HAP-1 (cell line): Measurements from ENCODE around the gene ZNF263.

ENCODE experiments used
- DNase-seq, 2 experiments: peaks; one replicate each; pipeline ENCODE4 v3.0.0-alpha.2; 2016 to 2020; ENCODE audit warnings: low spot score in 2 of 2
- H3K27me3 ChIP-seq: fragments of 250-450 bp; sonication (Bioruptor Pico); 2 replicates; pipeline ENCODE4 v1.5.1; 2020; ENCODE audit warnings: low read depth, mild to moderate bottlenecking, moderate library complexity
- H3K36me3 ChIP-seq: fragments of 250-450 bp; sonication (Bioruptor Pico); replicated peaks from 2 replicates; pipeline ENCODE4 v1.5.1; 2020; ENCODE audit warnings: mild to moderate bottlenecking
- H3K4me1 ChIP-seq: fragments of 250-450 bp; sonication (Bioruptor Pico); 2 replicates; pipeline ENCODE4 v1.5.1; 2020; ENCODE audit warnings: mild to moderate bottlenecking
- H3K4me3 ChIP-seq: fragments of 250-450 bp; sonication (Bioruptor Pico); 2 replicates; pipeline ENCODE4 v1.5.1; 2020; ENCODE audit warnings: mild to moderate bottlenecking, moderate library complexity
- H3K9me3 ChIP-seq: fragments of 250-450 bp; sonication (Bioruptor Pico); 2 replicates; pipeline ENCODE4 v1.5.1; 2020; ENCODE audit warnings: mild to moderate bottlenecking, moderate library complexity
- in situ Hi-C: fragments of 300-500 bp; cut with MboI; formaldehyde crosslinking; loops from 3 replicates; pipeline ENCODE4 v1.14.3; 2020; ENCODE audit warnings: low sequenced_read_pairs, inconsistent platforms, mixed read lengths

The ZNF263 gene

DNA sequence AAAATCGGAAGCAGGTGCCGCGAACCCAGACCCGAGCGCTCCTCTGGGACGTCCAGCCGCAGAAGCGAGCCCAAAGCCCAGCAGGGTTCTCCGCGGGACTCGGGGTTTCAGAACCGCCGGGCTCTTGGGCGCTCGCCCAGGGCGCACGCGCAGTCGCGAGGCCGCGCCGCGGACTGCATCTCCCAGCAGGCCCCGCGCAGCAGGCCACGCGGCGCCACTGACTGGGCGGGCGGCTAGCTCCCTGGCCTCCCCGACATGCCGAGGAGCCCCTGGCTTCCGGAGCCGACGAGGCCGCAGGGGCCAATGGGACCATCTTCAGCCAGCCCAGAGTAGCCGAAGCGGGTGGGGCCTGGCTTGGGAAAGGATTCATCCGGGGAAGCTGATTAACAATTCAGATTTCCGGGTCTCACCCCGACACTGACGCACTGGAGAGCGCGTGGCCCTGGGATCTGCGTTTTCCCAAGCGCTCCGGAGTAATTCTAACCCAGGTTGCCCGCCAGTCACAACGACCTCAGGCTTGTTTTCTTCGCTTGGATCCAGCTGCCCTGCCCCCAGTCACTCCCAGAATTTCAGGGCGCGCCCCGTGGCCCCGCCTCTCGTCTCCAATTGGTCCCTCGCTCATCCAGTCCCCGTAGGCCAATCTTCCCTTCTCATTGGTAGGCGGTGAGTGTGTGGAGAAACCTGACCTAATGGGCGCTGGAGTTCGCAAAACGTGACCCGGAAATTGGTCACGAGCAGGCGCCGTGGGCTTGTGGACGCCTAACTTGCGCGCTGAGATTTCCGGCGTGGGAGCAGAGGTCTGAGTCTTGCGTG is at the start of gene ZNF263:
Gene ZNF263 (plus strand): TSS at position 762 of the 813 bp plus-strand sequence. CDS start 328 bp downstream, outside the sequence.
- DNase-seq, result peak; percentile 96 to 97
- Histone ChIP-seq H3K9me3 (0 out of 2 replicates have a peak, but pooled peaks cover 4% of the 10 kb centered on the region), H3K27me3 (peaks cover 3% of the 10 kb centered on the region; the same call in 1 of the 2 replicates), H3K4me1 (peaks cover 14% of the 10 kb centered on the region), H3K4me3 (peak within 1 kb of the TSS; percentile 74), H3K36me3 (peaks cover 34% of the 10 kb centered on the region)
- in situ Hi-C loops, result no loop called here

DNA sequence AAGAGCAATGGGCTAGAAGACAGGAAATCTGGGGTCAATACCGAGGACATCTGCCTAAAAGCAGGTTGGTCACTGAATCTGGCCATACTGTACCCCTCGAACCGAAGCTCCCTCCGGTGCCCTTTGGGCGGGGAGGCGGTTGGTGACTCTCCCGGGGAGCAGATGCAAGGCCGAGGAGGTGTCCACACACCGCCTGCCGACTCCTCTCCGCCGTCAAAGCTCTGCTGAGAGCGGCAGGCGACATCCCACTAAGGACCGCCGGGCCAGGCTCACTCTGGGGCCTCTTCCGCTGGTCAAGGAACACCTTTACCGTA is 48.8 kb upstream of the ZNF263 start:
- H3K27me3 ChIP-seq, result no peaks in the 10 kb centered on the region
- DNase-seq, result no peak
- H3K4me1 ChIP-seq, result no peaks in the 10 kb centered on the region; the same call in 1 of the 2 replicates
- H3K4me3 ChIP-seq, result peak overlapping the region; percentile 99
- in situ Hi-C loops, result no loop called here
- peaks cover 5% of the 10 kb centered on the region for H3K9me3 ChIP-seq
- H3K36me3 ChIP-seq, result peaks cover 33% of the 10 kb centered on the region

DNA sequence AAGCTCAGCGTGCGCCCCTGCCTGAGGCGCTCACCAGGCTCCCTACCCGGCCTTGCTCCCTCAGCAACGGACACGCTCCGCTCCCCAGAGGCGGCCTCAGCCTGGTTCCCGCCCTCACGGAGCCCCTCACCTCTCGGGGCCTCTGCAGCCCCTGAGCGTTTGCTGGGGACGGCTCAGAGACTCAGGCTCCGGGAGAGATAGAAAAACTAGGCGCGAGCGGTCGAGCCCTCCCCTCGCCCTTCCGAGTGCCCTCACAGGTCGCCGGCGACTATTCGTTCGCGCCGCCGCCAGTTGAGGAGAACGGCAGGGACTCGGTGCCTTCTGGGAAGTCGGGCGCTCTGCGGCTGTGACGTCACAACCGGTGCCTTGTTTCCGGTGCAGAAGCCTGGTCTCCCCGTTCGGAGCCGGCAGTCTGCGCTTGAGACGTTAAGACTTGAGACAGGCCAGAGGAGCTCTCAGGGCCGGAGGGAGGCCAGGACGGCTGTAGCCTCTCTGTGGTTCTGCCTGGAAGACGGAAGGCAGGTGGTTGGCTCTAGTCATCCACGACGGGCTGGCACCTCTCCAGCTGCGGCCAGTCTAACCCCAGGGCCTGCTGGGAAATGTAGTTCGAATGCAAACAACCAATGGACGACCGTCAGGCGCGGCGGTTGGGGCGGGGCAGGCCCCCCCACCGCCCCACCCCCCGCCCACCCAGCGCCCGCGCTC is 48.3 kb upstream of the ZNF263 start, which contains the start of gene ZNF200:
Gene ZNF200 (minus strand): TSS at position 302 of the 705 bp plus-strand sequence. CDS start 1,403 bp downstream, outside the sequence.
- Histone ChIP-seq H3K4me3 (peak within 1 kb of the TSS; percentile 99), H3K36me3 (peaks cover 28% of the 10 kb centered on the region), H3K9me3 (peaks cover 5% of the 10 kb centered on the region), H3K27me3 (no peaks in the 10 kb centered on the region), H3K4me1 (no peaks in the 10 kb centered on the region; the same call in 1 of the 2 replicates)
- peak; percentile 94 to 95 for DNase-seq
- in situ Hi-C loops, result no loop called here

DNA sequence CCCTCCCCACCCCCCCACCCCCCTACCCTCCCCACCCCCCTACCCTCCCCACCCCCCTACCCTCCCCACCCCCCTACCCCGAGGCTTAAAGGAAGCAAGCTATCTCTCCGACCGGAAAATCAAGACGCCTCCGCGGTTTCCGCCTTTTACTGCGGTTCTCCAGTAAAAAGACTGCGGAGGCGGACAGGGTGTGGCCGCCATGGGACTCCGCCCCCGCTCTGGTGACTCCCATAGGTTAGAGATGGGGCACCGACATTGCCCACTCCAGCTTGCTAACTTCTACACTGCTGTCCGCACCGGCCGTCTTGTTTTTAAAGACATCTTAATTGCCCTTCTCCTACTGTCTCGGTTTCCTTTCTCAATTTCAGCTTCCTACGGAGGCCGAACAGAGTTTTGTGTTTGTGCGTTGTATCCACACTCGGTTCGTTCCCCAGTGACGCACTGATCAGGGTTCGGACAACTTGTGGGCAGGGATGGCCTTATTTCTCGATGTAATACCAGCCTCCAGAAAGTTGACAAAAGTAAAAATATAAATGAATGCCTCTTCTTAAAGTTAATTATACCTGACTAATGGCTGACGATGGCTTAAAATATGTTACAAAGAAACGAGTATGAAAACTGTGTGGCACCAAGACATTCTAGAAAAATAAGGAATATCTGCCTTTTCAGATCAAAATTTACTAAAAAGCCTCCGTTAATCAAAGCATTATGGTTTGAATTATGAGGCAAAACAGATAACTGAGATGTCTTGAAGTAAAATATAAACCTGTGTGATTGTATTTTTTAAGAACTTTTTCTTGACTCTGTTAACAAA is 47.2 kb upstream of the ZNF263 start:
- Histone ChIP-seq H3K9me3 (peaks cover 5% of the 10 kb centered on the region), H3K36me3 (peaks cover 17% of the 10 kb centered on the region), H3K4me3 (no peak overlapping the region), H3K4me1 (no peaks in the 10 kb centered on the region; the same call in 1 of the 2 replicates), H3K27me3 (no peaks in the 10 kb centered on the region)
- in situ Hi-C loops, result no loop called here
- peak in 1 of 2 experiments; percentile 40 for DNase-seq

GRCh38 chr16:3241761-3242160 is 41.5 kb upstream of the ZNF263 start:
- no peaks in the 10 kb centered on the region for H3K36me3 ChIP-seq
- peaks cover 2% of the 10 kb centered on the region; the same call in 1 of the 2 replicates for H3K9me3 ChIP-seq
- in situ Hi-C loops, result no loop called here
- no peak overlapping the region for H3K4me3 ChIP-seq
- H3K27me3 ChIP-seq, result no peaks in the 10 kb centered on the region
- no peak for DNase-seq
- H3K4me1 ChIP-seq, result no peaks in the 10 kb centered on the region

GRCh38 chr16:3242709-3243108 is 40.6 kb upstream of the ZNF263 start:
- Histone ChIP-seq H3K9me3 (peaks cover 2% of the 10 kb centered on the region; the same call in 1 of the 2 replicates), H3K36me3 (no peaks in the 10 kb centered on the region), H3K27me3 (no peaks in the 10 kb centered on the region), H3K4me3 (no peak overlapping the region), H3K4me1 (no peaks in the 10 kb centered on the region)
- in situ Hi-C loops, result no loop called here
- no peak for DNase-seq

- Histone ChIP-seq H3K36me3 (no peaks in the 10 kb centered on the region), H3K9me3 (peaks cover 2% of the 10 kb centered on the region; the same call in 1 of the 2 replicates), H3K4me1 (no peaks in the 10 kb centered on the region), H3K27me3 (no peaks in the 10 kb centered on the region), H3K4me3 (no peak overlapping the region)
- DNase-seq, result no peak
- in situ Hi-C loops, result no loop called here
Measured at GRCh38 chr16:3243882-3244281, 39.4 kb upstream of the ZNF263 start.

- peaks cover 2% of the 10 kb centered on the region; the same call in 1 of the 2 replicates for H3K9me3 ChIP-seq
- no peak for DNase-seq
- in situ Hi-C loops, result no loop called here
Measured at GRCh38 chr16:3246002-3246401, 37.3 kb upstream of the ZNF263 start.

DNA sequence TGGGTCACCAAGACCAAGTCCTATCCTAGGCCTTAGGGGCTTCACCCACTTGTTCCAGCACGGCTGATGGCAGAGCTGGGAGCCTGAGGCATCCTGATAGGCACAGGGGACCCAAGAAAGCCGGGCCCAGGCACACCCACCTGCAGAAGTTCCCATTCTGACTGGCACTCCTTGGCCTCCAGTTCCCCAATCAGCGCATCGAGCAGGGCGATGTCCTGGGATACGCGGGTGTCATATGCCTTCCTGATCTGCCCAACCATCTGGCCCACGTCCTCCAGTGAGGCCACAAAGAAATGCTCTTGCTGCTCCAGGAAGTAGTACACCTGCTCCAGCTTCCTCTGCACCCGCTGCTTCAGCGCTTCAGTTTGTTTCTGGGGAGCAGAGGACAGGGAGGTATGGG is 36.4 kb upstream of the ZNF263 start:
- DNase-seq, result no peak
- H3K27me3 ChIP-seq, result no peaks in the 10 kb centered on the region
- no peaks in the 10 kb centered on the region for H3K36me3 ChIP-seq
- H3K4me1 ChIP-seq, result no peaks in the 10 kb centered on the region
- no peak overlapping the region for H3K4me3 ChIP-seq
- peaks cover 2% of the 10 kb centered on the region; the same call in 1 of the 2 replicates for H3K9me3 ChIP-seq
- in situ Hi-C loops, result no loop called here

More at GRCh38 chr16:3246002-3246401, 37.3 kb upstream of the ZNF263 start:
- Histone ChIP-seq H3K4me1 (no peaks in the 10 kb centered on the region), H3K27me3 (no peaks in the 10 kb centered on the region), H3K4me3 (no peak overlapping the region), H3K36me3 (no peaks in the 10 kb centered on the region)

GRCh38 chr16:3248596-3248995 is 34.7 kb upstream of the ZNF263 start:
- no peaks in the 10 kb centered on the region for H3K4me1 ChIP-seq
- in situ Hi-C loops, result no loop called here
- DNase-seq, result no peak
- peaks cover 2% of the 10 kb centered on the region; the same call in 1 of the 2 replicates for H3K9me3 ChIP-seq
- H3K4me3 ChIP-seq, result no peak overlapping the region
- H3K36me3 ChIP-seq, result no peaks in the 10 kb centered on the region
- no peaks in the 10 kb centered on the region for H3K27me3 ChIP-seq

DNA sequence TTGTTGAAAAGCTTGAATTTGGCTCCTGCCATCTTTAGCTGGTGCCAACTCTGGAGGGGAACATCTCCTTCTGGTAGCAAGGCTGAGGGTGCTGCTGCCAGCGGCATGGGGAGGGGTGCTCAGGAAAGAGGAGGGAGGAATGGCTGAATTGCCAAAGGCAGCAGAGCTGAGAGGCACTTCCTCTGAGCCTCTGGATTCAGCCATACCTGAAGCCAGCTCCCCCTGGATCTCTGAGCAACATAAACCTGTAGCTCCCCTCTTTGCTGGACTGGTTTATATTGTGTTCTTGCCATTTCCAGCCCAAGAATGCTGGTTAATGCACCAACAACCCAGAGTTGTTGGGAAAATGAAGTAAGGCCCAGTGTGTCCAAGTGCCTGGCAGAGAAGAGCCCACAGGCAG is 34.3 kb upstream of the ZNF263 start:
- peaks cover 2% of the 10 kb centered on the region; the same call in 1 of the 2 replicates for H3K9me3 ChIP-seq
- H3K27me3 ChIP-seq, result no peaks in the 10 kb centered on the region
- H3K36me3 ChIP-seq, result no peaks in the 10 kb centered on the region
- H3K4me3 ChIP-seq, result no peak overlapping the region
- in situ Hi-C loops, result no loop called here
- no peak for DNase-seq
- no peaks in the 10 kb centered on the region for H3K4me1 ChIP-seq

DNA sequence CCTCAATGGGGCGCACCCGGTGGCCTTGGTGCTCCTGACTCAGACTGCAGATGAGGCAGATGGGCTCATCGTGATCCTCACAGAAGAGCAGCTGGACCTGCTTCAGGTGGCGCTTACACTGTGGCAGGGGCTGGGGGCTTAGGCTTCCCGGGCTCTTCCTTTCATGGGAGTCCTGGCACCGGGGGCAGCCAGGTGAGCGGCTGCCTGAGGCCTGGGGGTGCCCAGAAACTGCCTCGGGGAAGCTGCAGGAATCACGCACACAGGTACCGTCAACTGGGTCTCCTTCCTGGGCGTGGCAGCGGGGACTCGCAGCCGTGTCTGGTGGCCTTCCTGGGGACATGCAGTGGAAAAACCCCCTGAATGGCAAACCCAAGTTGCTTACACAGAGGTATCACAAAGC is 33.8 kb upstream of the ZNF263 start:
- in situ Hi-C loops, result no loop called here
- H3K36me3 ChIP-seq, result no peaks in the 10 kb centered on the region
- H3K27me3 ChIP-seq, result no peaks in the 10 kb centered on the region
- H3K4me1 ChIP-seq, result no peaks in the 10 kb centered on the region
- DNase-seq, result no peak
- no peak overlapping the region for H3K4me3 ChIP-seq
- no peaks in the 10 kb centered on the region for H3K9me3 ChIP-seq

DNA sequence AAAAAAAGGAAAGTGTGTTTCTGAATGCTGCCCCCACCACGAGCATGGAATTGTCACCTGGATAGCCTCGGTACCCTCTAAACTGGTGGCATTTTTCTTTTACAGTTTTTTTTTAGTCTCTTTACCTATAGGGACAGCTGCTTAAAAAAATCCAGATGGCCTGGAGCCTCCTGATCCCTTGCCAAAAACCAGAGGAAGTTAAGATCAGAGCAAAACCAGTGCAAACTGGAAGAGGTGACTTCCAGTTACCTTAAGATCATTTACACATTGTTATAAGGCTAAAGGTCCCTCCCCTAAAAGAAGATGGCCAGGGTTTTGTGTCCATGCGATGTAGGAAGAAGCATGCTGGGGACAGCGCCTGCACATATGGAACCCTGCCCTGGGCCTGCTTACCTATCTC is 30.3 kb upstream of the ZNF263 start:
- Histone ChIP-seq H3K9me3 (0 out of 2 replicates have a peak, but pooled peaks cover 2% of the 10 kb centered on the region), H3K4me3 (no peak overlapping the region), H3K36me3 (no peaks in the 10 kb centered on the region), H3K27me3 (peaks cover 4% of the 10 kb centered on the region; the same call in 1 of the 2 replicates), H3K4me1 (no peaks in the 10 kb centered on the region)
- in situ Hi-C loops, result no loop called here
- no peak for DNase-seq
